K562 (cell line): ENCODE measurements around the gene CST7.

Source experiments
- EZH2 ChIP-seq: IDR thresholded peaks from 2 replicates; pipeline ENCODE4 v1.6.1; 2012; ENCODE audit warnings: low read depth, mild to moderate bottlenecking, inconsistent platforms, low read length, borderline replicate concordance
- GABPA ChIP-seq: fragments of 200-800 bp; sonication (Bioruptor generic); conservative IDR thresholded peaks from 2 replicates; pipeline ENCODE4 v1.6.1; 2016; ENCODE audit warnings: low read depth, missing genetic modification characterization, missing compliant biosample characterization
- NR3C1 ChIP-seq: sonication (generic); formaldehyde crosslinking; IDR thresholded peaks from 2 replicates; pipeline ENCODE4 v1.8.1; 2022; ENCODE audit warnings: missing genetic modification reagents
- PCBP2 ChIP-seq: fragments of 200-400 bp; formaldehyde crosslinking; IDR thresholded peaks from 2 replicates; pipeline ENCODE4 v1.6.1; 2018; ENCODE audit warnings: low read length, low read depth, mild to moderate bottlenecking, moderate library complexity; ENCODE audit not compliant: poor library complexity, severe bottlenecking
- POLR2A ChIP-seq: fragments of 450-650 bp; conservative IDR thresholded peaks from 2 replicates; pipeline ENCODE4 v1.6.1; 2016
- PYGO2 ChIP-seq: fragments of 450-650 bp; IDR thresholded peaks from 2 replicates; pipeline ENCODE4 v1.6.1; 2016; ENCODE audit warnings: mild to moderate bottlenecking, missing genetic modification characterization, moderate library complexity, missing compliant biosample characterization
- RAD51 ChIP-seq: fragments of 450-650 bp; IDR thresholded peaks from 2 replicates; pipeline ENCODE4 v1.7.1; 2016; ENCODE audit warnings: low read depth, mild to moderate bottlenecking, borderline replicate concordance
- ZNF316 ChIP-seq: fragments of 450-650 bp; IDR thresholded peaks from 2 replicates; pipeline ENCODE4 v1.6.1; 2016
- ZZZ3 ChIP-seq: fragments of 450-650 bp; IDR thresholded peaks from 2 replicates; pipeline ENCODE4 v1.6.1; 2016; ENCODE audit warnings: antibody characterized with exemption, mild to moderate bottlenecking, moderate library complexity
- TF ChIP-seq, protein P1 (sequence below), 3 experiments: IDR thresholded peaks in 2 of 3; conservative IDR thresholded peaks in 1 of 3; 2 replicates each; pipeline ENCODE4 v1.5.1; 2011 to 2012; ENCODE audit warnings: low read length in 3 of 3, mild to moderate bottlenecking in 3 of 3, control low read depth in 2 of 3, improper control_type of control experiment in 1 of 3, inconsistent platforms in 1 of 3, low read depth in 1 of 3, mixed read lengths in 1 of 3, moderate library complexity in 1 of 3; ENCODE audit not compliant: insufficient read depth in 2 of 3
- TF ChIP-seq, protein P2 (sequence below), 2 experiments: fragments of 450-650 bp in 1 of 2; IDR thresholded peaks; 2 replicates each; pipeline ENCODE4 v1.6.1; 2011 to 2017; ENCODE audit warnings: low read depth in 2 of 2, antibody characterized with exemption in 1 of 2, borderline replicate concordance in 1 of 2, low read length in 1 of 2, mild to moderate bottlenecking in 1 of 2, mixed read lengths in 1 of 2; ENCODE audit not compliant: control insufficient read depth in 1 of 2
- TF ChIP-seq, protein P3 (sequence below): sonication (generic); formaldehyde crosslinking; IDR thresholded peaks from 2 replicates; pipeline ENCODE4 v1.8.0; 2023; ENCODE audit warnings: missing genetic modification reagents, mild to moderate bottlenecking, borderline replicate concordance
- TF ChIP-seq, protein P4 (sequence below): fragments of 450-650 bp; IDR thresholded peaks from 2 replicates; pipeline ENCODE4 v1.6.1; 2018; ENCODE audit not compliant: partially characterized antibody

DNA sequence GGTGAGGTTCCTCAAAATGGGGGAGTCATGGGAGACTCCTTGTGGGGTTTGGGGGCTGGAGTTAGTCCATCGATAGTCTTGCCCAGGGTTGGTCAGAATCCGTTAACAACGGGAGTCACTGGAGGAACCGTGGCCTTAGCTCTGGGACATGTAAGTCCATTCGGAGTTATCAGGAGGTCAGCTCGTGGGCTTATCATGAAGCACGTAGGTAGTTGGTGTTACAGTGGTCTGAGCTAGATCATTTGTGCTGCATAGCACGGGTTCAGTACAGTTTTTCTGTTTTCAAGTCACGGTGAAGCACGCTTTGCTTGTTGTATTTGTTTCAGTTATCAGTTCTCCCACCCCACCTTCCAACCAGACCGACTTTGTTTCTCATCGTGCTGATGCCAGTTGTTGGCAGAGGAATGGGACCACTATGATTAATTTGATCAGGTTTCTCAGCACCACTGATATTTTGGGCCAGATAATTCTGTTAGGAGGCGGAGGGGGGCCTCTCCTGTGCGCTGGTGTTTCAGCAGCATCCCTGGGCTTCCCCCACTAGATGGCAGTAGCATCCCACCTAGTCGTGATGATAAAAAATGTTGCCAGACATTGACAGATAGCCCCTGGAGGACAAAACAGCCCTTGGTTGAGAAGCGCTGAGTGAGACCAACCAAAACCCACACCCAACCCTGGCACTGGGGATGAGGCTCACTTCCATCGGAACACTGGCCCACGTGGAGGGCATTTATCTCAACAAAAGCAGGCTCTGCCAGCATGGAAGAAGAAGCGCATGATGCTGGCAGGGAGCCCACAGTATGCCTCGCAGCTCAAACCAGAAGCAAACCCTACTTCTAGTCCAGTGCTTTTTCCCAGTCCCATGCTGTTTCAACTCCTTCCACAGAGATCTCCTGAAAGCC is 45.6 kb downstream of the CST7 start:
- TF ChIP-seq PCBP2: no peak
- TF ChIP-seq, protein P1, sequence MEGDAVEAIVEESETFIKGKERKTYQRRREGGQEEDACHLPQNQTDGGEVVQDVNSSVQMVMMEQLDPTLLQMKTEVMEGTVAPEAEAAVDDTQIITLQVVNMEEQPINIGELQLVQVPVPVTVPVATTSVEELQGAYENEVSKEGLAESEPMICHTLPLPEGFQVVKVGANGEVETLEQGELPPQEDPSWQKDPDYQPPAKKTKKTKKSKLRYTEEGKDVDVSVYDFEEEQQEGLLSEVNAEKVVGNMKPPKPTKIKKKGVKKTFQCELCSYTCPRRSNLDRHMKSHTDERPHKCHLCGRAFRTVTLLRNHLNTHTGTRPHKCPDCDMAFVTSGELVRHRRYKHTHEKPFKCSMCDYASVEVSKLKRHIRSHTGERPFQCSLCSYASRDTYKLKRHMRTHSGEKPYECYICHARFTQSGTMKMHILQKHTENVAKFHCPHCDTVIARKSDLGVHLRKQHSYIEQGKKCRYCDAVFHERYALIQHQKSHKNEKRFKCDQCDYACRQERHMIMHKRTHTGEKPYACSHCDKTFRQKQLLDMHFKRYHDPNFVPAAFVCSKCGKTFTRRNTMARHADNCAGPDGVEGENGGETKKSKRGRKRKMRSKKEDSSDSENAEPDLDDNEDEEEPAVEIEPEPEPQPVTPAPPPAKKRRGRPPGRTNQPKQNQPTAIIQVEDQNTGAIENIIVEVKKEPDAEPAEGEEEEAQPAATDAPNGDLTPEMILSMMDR (IDR thresholded peaks at IDR 0.05 in 2 of 3, conservative IDR thresholded peaks at IDR 0.05 in 1 of 3; ENCODE audit: insufficient read depth in 2 of 3, low read depth in 1 of 3, low read length in 3 of 3): peak; percentile 80 to 89 (median 81)
- TF ChIP-seq, protein P2, sequence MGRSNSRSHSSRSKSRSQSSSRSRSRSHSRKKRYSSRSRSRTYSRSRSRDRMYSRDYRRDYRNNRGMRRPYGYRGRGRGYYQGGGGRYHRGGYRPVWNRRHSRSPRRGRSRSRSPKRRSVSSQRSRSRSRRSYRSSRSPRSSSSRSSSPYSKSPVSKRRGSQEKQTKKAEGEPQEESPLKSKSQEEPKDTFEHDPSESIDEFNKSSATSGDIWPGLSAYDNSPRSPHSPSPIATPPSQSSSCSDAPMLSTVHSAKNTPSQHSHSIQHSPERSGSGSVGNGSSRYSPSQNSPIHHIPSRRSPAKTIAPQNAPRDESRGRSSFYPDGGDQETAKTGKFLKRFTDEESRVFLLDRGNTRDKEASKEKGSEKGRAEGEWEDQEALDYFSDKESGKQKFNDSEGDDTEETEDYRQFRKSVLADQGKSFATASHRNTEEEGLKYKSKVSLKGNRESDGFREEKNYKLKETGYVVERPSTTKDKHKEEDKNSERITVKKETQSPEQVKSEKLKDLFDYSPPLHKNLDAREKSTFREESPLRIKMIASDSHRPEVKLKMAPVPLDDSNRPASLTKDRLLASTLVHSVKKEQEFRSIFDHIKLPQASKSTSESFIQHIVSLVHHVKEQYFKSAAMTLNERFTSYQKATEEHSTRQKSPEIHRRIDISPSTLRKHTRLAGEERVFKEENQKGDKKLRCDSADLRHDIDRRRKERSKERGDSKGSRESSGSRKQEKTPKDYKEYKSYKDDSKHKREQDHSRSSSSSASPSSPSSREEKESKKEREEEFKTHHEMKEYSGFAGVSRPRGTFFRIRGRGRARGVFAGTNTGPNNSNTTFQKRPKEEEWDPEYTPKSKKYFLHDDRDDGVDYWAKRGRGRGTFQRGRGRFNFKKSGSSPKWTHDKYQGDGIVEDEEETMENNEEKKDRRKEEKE (IDR thresholded peaks at IDR 0.05; ENCODE audit: borderline replicate concordance in 1 of 2, control insufficient read depth in 1 of 2, low read depth in 2 of 2, low read length in 1 of 2): no peak
- TF ChIP-seq ZZZ3: no peak
- no peak for TF ChIP-seq NR3C1
- no peak for TF ChIP-seq PYGO2 (tag)
- TF ChIP-seq, protein P3, sequence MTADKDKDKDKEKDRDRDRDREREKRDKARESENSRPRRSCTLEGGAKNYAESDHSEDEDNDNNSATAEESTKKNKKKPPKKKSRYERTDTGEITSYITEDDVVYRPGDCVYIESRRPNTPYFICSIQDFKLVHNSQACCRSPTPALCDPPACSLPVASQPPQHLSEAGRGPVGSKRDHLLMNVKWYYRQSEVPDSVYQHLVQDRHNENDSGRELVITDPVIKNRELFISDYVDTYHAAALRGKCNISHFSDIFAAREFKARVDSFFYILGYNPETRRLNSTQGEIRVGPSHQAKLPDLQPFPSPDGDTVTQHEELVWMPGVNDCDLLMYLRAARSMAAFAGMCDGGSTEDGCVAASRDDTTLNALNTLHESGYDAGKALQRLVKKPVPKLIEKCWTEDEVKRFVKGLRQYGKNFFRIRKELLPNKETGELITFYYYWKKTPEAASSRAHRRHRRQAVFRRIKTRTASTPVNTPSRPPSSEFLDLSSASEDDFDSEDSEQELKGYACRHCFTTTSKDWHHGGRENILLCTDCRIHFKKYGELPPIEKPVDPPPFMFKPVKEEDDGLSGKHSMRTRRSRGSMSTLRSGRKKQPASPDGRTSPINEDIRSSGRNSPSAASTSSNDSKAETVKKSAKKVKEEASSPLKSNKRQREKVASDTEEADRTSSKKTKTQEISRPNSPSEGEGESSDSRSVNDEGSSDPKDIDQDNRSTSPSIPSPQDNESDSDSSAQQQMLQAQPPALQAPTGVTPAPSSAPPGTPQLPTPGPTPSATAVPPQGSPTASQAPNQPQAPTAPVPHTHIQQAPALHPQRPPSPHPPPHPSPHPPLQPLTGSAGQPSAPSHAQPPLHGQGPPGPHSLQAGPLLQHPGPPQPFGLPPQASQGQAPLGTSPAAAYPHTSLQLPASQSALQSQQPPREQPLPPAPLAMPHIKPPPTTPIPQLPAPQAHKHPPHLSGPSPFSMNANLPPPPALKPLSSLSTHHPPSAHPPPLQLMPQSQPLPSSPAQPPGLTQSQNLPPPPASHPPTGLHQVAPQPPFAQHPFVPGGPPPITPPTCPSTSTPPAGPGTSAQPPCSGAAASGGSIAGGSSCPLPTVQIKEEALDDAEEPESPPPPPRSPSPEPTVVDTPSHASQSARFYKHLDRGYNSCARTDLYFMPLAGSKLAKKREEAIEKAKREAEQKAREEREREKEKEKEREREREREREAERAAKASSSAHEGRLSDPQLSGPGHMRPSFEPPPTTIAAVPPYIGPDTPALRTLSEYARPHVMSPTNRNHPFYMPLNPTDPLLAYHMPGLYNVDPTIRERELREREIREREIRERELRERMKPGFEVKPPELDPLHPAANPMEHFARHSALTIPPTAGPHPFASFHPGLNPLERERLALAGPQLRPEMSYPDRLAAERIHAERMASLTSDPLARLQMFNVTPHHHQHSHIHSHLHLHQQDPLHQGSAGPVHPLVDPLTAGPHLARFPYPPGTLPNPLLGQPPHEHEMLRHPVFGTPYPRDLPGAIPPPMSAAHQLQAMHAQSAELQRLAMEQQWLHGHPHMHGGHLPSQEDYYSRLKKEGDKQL (CRISPR knock-in tag): no peak
- TF ChIP-seq GABPA (tag): no peak
- TF ChIP-seq RAD51: no peak
- TF ChIP-seq, protein P4, sequence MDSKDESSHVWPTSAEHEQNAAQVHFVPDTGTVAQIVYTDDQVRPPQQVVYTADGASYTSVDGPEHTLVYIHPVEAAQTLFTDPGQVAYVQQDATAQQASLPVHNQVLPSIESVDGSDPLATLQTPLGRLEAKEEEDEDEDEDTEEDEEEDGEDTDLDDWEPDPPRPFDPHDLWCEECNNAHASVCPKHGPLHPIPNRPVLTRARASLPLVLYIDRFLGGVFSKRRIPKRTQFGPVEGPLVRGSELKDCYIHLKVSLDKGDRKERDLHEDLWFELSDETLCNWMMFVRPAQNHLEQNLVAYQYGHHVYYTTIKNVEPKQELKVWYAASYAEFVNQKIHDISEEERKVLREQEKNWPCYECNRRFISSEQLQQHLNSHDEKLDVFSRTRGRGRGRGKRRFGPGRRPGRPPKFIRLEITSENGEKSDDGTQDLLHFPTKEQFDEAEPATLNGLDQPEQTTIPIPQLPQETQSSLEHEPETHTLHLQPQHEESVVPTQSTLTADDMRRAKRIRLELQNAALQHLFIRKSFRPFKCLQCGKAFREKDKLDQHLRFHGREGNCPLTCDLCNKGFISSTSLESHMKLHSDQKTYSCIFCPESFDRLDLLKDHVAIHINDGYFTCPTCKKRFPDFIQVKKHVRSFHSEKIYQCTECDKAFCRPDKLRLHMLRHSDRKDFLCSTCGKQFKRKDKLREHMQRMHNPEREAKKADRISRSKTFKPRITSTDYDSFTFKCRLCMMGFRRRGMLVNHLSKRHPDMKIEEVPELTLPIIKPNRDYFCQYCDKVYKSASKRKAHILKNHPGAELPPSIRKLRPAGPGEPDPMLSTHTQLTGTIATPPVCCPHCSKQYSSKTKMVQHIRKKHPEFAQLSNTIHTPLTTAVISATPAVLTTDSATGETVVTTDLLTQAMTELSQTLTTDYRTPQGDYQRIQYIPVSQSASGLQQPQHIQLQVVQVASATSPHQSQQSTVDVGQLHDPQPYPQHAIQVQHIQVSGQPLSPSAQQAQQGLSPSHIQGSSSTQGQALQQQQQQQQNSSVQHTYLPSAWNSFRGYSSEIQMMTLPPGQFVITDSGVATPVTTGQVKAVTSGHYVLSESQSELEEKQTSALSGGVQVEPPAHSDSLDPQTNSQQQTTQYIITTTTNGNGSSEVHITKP: no peak
- no peak for TF ChIP-seq ZNF316
- no peak for TF ChIP-seq POLR2A
- TF ChIP-seq EZH2: no peak
